Stimulated activated CD4-positive, alpha-beta T cell treated with anti-CD3 and anti-CD28 coated beads, Interleukin-12 subunit alpha, Interleukin-12 subunit beta, amount 100 ng/mL, for 4 hours (primary cell): Measurements from ENCODE around the gene TEN1.
A peak's percentile ranks its signal among the peaks of the same experiment; 100 is the strongest.
"Not testable (repeated sequence)": the region's sequence is repeated elsewhere in the genome, so short reads cannot be mapped to it uniquely, and the experiment has no call there.

ENCODE experiments used
- DNase-seq: peaks from one replicate; pipeline ENCODE4 v3.0.0-alpha.2; 2020

Gene TEN1

GRCh38 chr17:75978938-75979704 lies at the start of gene TEN1, which contains the start of gene ACOX1:
TSS of gene TEN1 (plus strand) at chr17:75979240. CDS start at chr17:75986193, 6,953 bp downstream.
TSS of gene ACOX1 (minus strand) at chr17:75979166. CDS start at chr17:75979073, 93 bp downstream.
- peak; percentile 96 for DNase-seq

GRCh38 chr17:75931062-75931461 lies 48.0 kb upstream of the TEN1 start:
- no peak for DNase-seq

GRCh38 chr17:75932852-75933251 lies 46.2 kb upstream of the TEN1 start:
- no peak for DNase-seq

GRCh38 chr17:75933808-75934207 lies 45.2 kb upstream of the TEN1 start:
- DNase-seq: no peak

GRCh38 chr17:75937652-75938051 lies 41.4 kb upstream of the TEN1 start:
- no peak for DNase-seq

GRCh38 chr17:75940727-75941441 lies 38.2 kb upstream of the TEN1 start, which contains the start of gene FBF1:
TSS of gene FBF1 (minus strand) at chr17:75941042. CDS start at chr17:75938149, 2,893 bp downstream.
- peak; percentile 85 for DNase-seq

- no peak for DNase-seq
Measured at GRCh38 chr17:75941442-75941819, 37.6 kb upstream of the TEN1 start.

- DNase-seq: no peak
Measured at GRCh38 chr17:75942473-75942872, 36.6 kb upstream of the TEN1 start.

- no peak for DNase-seq
Measured at GRCh38 chr17:75943491-75943890, 35.5 kb upstream of the TEN1 start.

GRCh38 chr17:75945211-75945610 lies 33.8 kb upstream of the TEN1 start:
- DNase-seq: no peak

- no peak for DNase-seq
Measured at GRCh38 chr17:75950421-75950820, 28.6 kb upstream of the TEN1 start.

- DNase-seq: no peak
Measured at GRCh38 chr17:75950855-75951554, 28.0 kb upstream of the TEN1 start.

- DNase-seq: no peak
Measured at GRCh38 chr17:75959051-75959838, 19.8 kb upstream of the TEN1 start.

GRCh38 chr17:75959839-75960511 lies 19.1 kb upstream of the TEN1 start:
- no peak for DNase-seq

GRCh38 chr17:75965468-75965867 lies 13.6 kb upstream of the TEN1 start:
- DNase-seq: no peak

GRCh38 chr17:75969044-75969443 lies 10.0 kb upstream of the TEN1 start:
- DNase-seq: not testable (repeated sequence)

- no peak for DNase-seq
Measured at GRCh38 chr17:75970011-75970523, 9.0 kb upstream of the TEN1 start.

GRCh38 chr17:75970626-75971025 lies 8.4 kb upstream of the TEN1 start:
- DNase-seq: no peak

GRCh38 chr17:75975187-75975586 lies 3.9 kb upstream of the TEN1 start:
- not testable (repeated sequence) for DNase-seq

- no peak for DNase-seq
Measured at GRCh38 chr17:75975757-75976174, 3.3 kb upstream of the TEN1 start.

- DNase-seq: no peak
Measured at GRCh38 chr17:75976175-75976848, 2.7 kb upstream of the TEN1 start.
